NCI-H2107 treated with DMSO at 0.1 percent for 48 hours (cell line): ENCODE results near the gene AMOTL1.

Experiments
- DNase-seq: peaks from one replicate; lab custom pipeline; 2025; ENCODE audit not compliant: unreplicated experiment; lab: John Stamatoyannopoulos, UW

Gene AMOTL1

GRCh38 chr11:94924612-94925011 is 156.5 kb downstream of the AMOTL1 start:
- DNase-seq: no peak

GRCh38 chr11:94925422-94926270 is 157.5 kb downstream of the AMOTL1 start:
- DNase-seq: no peak

DNA sequence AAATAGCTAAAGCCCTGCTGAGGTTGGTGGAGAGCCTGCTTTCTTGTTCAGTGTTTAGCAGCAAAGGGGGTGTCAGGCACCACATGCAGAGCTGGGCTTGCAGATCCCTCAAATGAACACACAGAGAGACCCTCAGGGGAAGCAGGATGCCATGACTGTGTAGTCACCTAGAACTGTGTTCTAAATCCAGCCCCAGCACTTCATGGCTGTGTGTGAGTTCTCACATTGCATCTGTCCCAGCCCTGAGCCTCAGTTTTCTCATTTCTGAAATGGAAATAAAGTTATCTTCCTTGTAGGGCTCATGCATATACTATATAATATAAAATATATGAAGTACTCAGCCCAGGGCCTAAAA is 158.1 kb downstream of the AMOTL1 start:
- no peak for DNase-seq
